ENCODE measurements around the gene VPS37C. TPM values are rescaled to one million over a fixed set of nuclear protein-coding genes. Genes with fewer than 3 reads are reported as not detected.

VPS37C gene
- total RNA-seq, 1 experiment from 2014 or later = 23.1 TPM

DNA sequence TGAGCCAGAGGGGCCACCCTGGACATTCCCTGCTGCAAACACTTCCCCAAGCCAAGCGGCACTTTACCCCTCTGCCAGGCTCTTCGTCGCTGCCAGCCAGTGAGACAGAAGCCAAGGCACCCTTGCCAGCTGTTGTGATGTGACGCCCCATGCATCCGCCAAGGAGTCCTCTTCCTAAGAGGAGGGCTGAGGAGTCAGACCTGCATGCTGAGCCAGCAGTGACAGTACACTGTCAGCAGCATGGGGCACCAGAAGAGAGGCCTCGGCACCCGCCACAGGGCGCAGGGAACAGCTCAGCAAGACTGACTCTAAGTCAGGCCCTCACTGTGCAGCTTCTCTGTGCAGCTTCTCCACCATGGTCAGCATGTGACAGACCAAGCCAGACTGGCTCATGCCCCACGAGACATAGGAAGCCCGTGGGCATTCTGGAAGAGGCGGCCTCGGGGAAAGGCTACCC is 26.4 kb downstream of the VPS37C start:
- TF ChIP-seq, protein P1, sequence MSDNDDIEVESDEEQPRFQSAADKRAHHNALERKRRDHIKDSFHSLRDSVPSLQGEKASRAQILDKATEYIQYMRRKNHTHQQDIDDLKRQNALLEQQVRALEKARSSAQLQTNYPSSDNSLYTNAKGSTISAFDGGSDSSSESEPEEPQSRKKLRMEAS (IDR thresholded peaks at IDR 0.05) = no peak
- TF ChIP-seq RAD21 (IDR thresholded peaks at IDR 0.05; ENCODE audit: low read depth) (no peak), YY1 (IDR thresholded peaks at IDR 0.05; ENCODE audit: extremely low read depth, insufficient replicate concordance, low read depth, low read length) (no peak), CBX3 (IDR thresholded peaks at IDR 0.05; ENCODE audit: low read depth) (no peak), EZH2phosphoT487 (IDR thresholded peaks at IDR 0.05; ENCODE audit: borderline replicate concordance) (no peak), ELF1 (IDR thresholded peaks at IDR 0.05; ENCODE audit: borderline replicate concordance, low read depth) (no peak), EGR1 (IDR thresholded peaks at IDR 0.05; ENCODE audit: low read depth) (no peak), SIN3A (IDR thresholded peaks at IDR 0.05; ENCODE audit: low read depth) (no peak), EZH2 (IDR thresholded peaks at IDR 0.05) (no peak), CEBPB (IDR thresholded peaks at IDR 0.05; ENCODE audit: low read depth) (no peak), ZFX (IDR thresholded peaks at IDR 0.05) (no peak), FOSL1 (IDR thresholded peaks at IDR 0.05; ENCODE audit: low read depth) (no peak), SP1 (IDR thresholded peaks at IDR 0.05; ENCODE audit: low read depth) (no peak), SRF (IDR thresholded peaks at IDR 0.05; ENCODE audit: low read depth) (no peak), JUND (IDR thresholded peaks at IDR 0.05) (no peak), POLR2A (IDR thresholded peaks at IDR 0.05; ENCODE audit: borderline replicate concordance, extremely low read depth, insufficient read depth, insufficient read length) (no peak), POLR2AphosphoS5 (IDR thresholded peaks at IDR 0.05; ENCODE audit: low read depth, low read length) (no peak)
- TF ChIP-seq, protein P2, sequence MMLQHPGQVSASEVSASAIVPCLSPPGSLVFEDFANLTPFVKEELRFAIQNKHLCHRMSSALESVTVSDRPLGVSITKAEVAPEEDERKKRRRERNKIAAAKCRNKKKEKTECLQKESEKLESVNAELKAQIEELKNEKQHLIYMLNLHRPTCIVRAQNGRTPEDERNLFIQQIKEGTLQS (IDR thresholded peaks at IDR 0.05) = no peak
- TF ChIP-seq, protein P3, sequence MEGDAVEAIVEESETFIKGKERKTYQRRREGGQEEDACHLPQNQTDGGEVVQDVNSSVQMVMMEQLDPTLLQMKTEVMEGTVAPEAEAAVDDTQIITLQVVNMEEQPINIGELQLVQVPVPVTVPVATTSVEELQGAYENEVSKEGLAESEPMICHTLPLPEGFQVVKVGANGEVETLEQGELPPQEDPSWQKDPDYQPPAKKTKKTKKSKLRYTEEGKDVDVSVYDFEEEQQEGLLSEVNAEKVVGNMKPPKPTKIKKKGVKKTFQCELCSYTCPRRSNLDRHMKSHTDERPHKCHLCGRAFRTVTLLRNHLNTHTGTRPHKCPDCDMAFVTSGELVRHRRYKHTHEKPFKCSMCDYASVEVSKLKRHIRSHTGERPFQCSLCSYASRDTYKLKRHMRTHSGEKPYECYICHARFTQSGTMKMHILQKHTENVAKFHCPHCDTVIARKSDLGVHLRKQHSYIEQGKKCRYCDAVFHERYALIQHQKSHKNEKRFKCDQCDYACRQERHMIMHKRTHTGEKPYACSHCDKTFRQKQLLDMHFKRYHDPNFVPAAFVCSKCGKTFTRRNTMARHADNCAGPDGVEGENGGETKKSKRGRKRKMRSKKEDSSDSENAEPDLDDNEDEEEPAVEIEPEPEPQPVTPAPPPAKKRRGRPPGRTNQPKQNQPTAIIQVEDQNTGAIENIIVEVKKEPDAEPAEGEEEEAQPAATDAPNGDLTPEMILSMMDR (IDR thresholded peaks at IDR 0.05 in 2 of 3, conservative IDR thresholded peaks at IDR 0.05 in 1 of 3; ENCODE audit: borderline replicate concordance in 1 of 3, insufficient read depth in 1 of 3, low read depth in 2 of 3, low read length in 2 of 3) = no peak
- Histone ChIP-seq H2AFZ (ENCODE audit: low read depth, low read length, poor library complexity, severe bottlenecking) (no peak overlapping the region), H3K4me1 (ENCODE audit: control insufficient read depth in 1 of 2, insufficient read depth in 2 of 2, low read length in 2 of 2) (peaks cover 6 to 7% of the 10 kb centered on the region in 2 experiments; a peak in 3 of 4 replicates), H3K9me3 (ENCODE audit: control insufficient read depth in 1 of 2, insufficient read depth in 1 of 2, low read depth in 1 of 2, low read length in 2 of 2) (no peaks in the 10 kb centered on the region), H3K27me3 (ENCODE audit: insufficient read depth, low read length) (no peaks in the 10 kb centered on the region), H3K79me2 (ENCODE audit: insufficient read depth, low read length) (peaks cover 2% of the 10 kb centered on the region; the same call in 1 of the 2 replicates), H3K4me2 (ENCODE audit: low read length) (no peak overlapping the region), H3K9me2 (ENCODE audit: insufficient read depth) (no peaks in the 10 kb centered on the region), H3K4me3 (replicated peaks in 1 of 2; ENCODE audit: low read depth in 1 of 2, low read length in 2 of 2) (no peak overlapping the region), H3K27ac (ENCODE audit: low read depth, low read length) (no peak overlapping the region), H4K20me1 (ENCODE audit: insufficient read depth) (no peaks in the 10 kb centered on the region), H3K36me3 (ENCODE audit: control insufficient read depth in 1 of 2, insufficient read depth in 2 of 2, low read length in 2 of 2) (0 out of 4 replicates have a peak, but pooled peaks cover 0 to 5% of the 10 kb centered on the region in 2 experiments), H3K9ac (ENCODE audit: low read length) (no peak overlapping the region)
- RAD21 ChIA-PET (ENCODE audit: low non-redundant PET in 1 of 2, low total read pairs in 2 of 2, uncharacterized antibody in 2 of 2, unreplicated experiment in 2 of 2) = no interaction called here
- BruUV-seq (replicated peaks) = no TSS peak
- intact Hi-C loops (cut with micrococcal nuclease) = no loop called here
- POLR2A ChIA-PET = no interaction called here
- ATAC-seq (no peak), DNase-seq (ENCODE audit: low read depth, low spot score) (no peak)
- CTCF ChIA-PET = no interaction called here

All from HCT116 (cell line).